ENCODE results near the gene KRTAP10-5. TPM values are rescaled to one million over a fixed set of nuclear protein-coding genes. Genes with fewer than 3 reads are reported as not detected.

Gene KRTAP10-5
- total and polyA plus RNA-seq, 9 of the 15 experiments (the other 6 are each of a cell fraction or from before 2014, with no cell fraction given) = not detected

DNA sequence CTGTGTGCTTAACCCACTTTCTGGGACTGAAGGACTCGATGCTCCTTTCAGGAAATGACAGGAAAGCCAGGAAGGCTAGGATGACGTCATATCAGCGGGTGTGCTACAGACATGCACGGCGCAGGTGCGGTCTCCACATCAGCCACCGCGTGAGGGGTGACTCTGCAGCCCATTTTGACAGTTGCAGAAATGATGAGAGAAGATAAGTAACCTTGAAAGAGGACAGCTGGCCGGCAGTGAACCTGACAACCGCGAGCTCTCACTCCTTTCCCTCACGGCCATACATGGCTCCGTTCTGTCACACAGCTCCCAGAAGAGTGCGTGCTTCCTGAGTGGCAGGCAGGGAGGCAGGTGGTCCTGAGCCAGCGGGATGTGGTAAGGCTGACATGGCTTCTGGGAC, 1.7 kb upstream of the KRTAP10-5 start (continued):
- TF ChIP-seq POLR3G (IDR thresholded peaks at IDR 0.05; ENCODE audit: extremely low read depth, insufficient read length, insufficient replicate concordance) (no peak), EHMT2 (IDR thresholded peaks at IDR 0.05) (no peak), KLF10 (CRISPR knock-in tag; IDR thresholded peaks at IDR 0.05) (no peak), HMBOX1 (IDR thresholded peaks at IDR 0.05) (no peak), PTRF (tag; IDR thresholded peaks at IDR 0.05) (no peak), ZFP36 (IDR thresholded peaks at IDR 0.05; ENCODE audit: low read depth, low read length, partially characterized antibody) (no peak), NRF1 (conservative IDR thresholded peaks at IDR 0.05 in 1 of 2, IDR thresholded peaks at IDR 0.05 in 1 of 2) (peak; percentile 81 to 85), POLR2G (IDR thresholded peaks at IDR 0.05; ENCODE audit: low read depth, low read length) (no peak), PTTG1 (tag; IDR thresholded peaks at IDR 0.05; ENCODE audit: low read depth) (no peak), SREBF2 (CRISPR knock-in tag; IDR thresholded peaks at IDR 0.05) (no peak), XRCC5 (IDR thresholded peaks at IDR 0.05; ENCODE audit: low read depth, low read length) (no peak), ZNF239 (CRISPR knock-in tag; IDR thresholded peaks at IDR 0.05) (no peak), SIX5 (IDR thresholded peaks at IDR 0.05; ENCODE audit: borderline replicate concordance in 1 of 2, insufficient read depth in 1 of 2, low read depth in 1 of 2, low read length in 2 of 2) (no peak), RNF2 (IDR thresholded peaks at IDR 0.05) (no peak), BCOR (IDR thresholded peaks at IDR 0.05) (no peak), ZNF586 (CRISPR knock-in tag; conservative IDR thresholded peaks at IDR 0.05) (no peak), PHF8 (IDR thresholded peaks at IDR 0.05; ENCODE audit: borderline replicate concordance, low read length) (no peak; the same call in 1 of the 2 replicates), FOXK2 (conservative IDR thresholded peaks at IDR 0.05 in 1 of 2, IDR thresholded peaks at IDR 0.05 in 1 of 2; ENCODE audit: low read depth in 2 of 2) (no peak)
- TF ChIP-seq, protein P1, sequence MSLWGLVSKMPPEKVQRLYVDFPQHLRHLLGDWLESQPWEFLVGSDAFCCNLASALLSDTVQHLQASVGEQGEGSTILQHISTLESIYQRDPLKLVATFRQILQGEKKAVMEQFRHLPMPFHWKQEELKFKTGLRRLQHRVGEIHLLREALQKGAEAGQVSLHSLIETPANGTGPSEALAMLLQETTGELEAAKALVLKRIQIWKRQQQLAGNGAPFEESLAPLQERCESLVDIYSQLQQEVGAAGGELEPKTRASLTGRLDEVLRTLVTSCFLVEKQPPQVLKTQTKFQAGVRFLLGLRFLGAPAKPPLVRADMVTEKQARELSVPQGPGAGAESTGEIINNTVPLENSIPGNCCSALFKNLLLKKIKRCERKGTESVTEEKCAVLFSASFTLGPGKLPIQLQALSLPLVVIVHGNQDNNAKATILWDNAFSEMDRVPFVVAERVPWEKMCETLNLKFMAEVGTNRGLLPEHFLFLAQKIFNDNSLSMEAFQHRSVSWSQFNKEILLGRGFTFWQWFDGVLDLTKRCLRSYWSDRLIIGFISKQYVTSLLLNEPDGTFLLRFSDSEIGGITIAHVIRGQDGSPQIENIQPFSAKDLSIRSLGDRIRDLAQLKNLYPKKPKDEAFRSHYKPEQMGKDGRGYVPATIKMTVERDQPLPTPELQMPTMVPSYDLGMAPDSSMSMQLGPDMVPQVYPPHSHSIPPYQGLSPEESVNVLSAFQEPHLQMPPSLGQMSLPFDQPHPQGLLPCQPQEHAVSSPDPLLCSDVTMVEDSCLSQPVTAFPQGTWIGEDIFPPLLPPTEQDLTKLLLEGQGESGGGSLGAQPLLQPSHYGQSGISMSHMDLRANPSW (CRISPR knock-in tag; IDR thresholded peaks at IDR 0.05) = no peak
- TF ChIP-seq, protein P2, sequence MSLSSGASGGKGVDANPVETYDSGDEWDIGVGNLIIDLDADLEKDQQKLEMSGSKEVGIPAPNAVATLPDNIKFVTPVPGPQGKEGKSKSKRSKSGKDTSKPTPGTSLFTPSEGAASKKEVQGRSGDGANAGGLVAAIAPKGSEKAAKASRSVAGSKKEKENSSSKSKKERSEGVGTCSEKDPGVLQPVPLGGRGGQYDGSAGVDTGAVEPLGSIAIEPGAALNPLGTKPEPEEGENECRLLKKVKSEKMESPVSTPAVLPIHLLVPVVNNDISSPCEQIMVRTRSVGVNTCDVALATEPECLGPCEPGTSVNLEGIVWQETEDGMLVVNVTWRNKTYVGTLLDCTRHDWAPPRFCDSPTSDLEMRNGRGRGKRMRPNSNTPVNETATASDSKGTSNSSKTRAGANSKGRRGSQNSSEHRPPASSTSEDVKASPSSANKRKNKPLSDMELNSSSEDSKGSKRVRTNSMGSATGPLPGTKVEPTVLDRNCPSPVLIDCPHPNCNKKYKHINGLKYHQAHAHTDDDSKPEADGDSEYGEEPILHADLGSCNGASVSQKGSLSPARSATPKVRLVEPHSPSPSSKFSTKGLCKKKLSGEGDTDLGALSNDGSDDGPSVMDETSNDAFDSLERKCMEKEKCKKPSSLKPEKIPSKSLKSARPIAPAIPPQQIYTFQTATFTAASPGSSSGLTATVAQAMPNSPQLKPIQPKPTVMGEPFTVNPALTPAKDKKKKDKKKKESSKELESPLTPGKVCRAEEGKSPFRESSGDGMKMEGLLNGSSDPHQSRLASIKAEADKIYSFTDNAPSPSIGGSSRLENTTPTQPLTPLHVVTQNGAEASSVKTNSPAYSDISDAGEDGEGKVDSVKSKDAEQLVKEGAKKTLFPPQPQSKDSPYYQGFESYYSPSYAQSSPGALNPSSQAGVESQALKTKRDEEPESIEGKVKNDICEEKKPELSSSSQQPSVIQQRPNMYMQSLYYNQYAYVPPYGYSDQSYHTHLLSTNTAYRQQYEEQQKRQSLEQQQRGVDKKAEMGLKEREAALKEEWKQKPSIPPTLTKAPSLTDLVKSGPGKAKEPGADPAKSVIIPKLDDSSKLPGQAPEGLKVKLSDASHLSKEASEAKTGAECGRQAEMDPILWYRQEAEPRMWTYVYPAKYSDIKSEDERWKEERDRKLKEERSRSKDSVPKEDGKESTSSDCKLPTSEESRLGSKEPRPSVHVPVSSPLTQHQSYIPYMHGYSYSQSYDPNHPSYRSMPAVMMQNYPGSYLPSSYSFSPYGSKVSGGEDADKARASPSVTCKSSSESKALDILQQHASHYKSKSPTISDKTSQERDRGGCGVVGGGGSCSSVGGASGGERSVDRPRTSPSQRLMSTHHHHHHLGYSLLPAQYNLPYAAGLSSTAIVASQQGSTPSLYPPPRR (CRISPR knock-in tag; IDR thresholded peaks at IDR 0.05; ENCODE audit: borderline replicate concordance) = no peak
- TF ChIP-seq, protein P3, sequence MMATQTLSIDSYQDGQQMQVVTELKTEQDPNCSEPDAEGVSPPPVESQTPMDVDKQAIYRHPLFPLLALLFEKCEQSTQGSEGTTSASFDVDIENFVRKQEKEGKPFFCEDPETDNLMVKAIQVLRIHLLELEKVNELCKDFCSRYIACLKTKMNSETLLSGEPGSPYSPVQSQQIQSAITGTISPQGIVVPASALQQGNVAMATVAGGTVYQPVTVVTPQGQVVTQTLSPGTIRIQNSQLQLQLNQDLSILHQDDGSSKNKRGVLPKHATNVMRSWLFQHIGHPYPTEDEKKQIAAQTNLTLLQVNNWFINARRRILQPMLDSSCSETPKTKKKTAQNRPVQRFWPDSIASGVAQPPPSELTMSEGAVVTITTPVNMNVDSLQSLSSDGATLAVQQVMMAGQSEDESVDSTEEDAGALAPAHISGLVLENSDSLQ (IDR thresholded peaks at IDR 0.05) = peak; percentile 74
